ENCODE results near the gene DAP. TPM values are rescaled to one million over a fixed set of nuclear protein-coding genes. Genes with fewer than 3 reads are reported as not detected.
A peak's percentile ranks its signal among the peaks of the same experiment; 100 is the strongest.

DAP gene
- total RNA-seq, 1 experiment from 2014 or later = 47.7 TPM

DNA sequence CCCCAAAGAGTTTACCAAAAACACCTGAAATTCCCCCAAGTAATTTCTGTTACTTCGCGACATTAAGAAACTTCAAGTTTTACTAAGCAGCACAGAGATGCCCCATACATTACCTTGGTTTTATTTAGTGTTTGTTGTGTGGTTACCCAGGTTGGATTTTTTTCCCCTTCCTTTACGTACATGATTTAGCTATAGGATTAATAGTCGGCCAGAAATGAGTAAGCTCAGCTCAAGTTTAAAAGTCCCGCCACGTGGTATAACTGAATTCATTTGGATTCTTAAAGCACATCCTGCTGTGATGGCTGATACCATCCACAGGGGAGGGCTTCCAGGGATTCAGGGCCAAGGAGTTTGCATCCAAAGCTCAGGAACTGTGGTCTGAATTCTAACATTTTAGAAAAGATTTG, 75.9 kb downstream of the DAP start:
- Mint-ChIP-seq H3K27ac (no peak overlapping the region), H3K4me1 (peaks cover 30% of the 10 kb centered on the region), H3K4me3 (no peak overlapping the region), H3K36me3 (peaks cover 29% of the 10 kb centered on the region), H3K27me3 (ENCODE audit: low read depth) (no peaks in the 10 kb centered on the region), H3K9me3 (peaks cover 14% of the 10 kb centered on the region)
- DNase-seq (ENCODE audit: low spot score) = no peak
- ChIA-PET CTCF (interaction anchor here (0.5 to 2.2 kb wide), 11 partner anchors 10 to 401 kb away, joined by 3 to 13 read pairs (median 4); no protein-coding TSS in a partner anchor), POLR2A (no interaction called here)
- ATAC-seq = no peak
- TF ChIP-seq, protein P1, sequence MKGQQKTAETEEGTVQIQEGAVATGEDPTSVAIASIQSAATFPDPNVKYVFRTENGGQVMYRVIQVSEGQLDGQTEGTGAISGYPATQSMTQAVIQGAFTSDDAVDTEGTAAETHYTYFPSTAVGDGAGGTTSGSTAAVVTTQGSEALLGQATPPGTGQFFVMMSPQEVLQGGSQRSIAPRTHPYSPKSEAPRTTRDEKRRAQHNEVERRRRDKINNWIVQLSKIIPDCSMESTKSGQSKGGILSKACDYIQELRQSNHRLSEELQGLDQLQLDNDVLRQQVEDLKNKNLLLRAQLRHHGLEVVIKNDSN (CRISPR knock-in tag; IDR thresholded peaks at IDR 0.05) = peak; percentile 22; the same call in 1 of the 2 replicates
- no peak for TF ChIP-seq MXD4 (CRISPR knock-in tag; IDR thresholded peaks at IDR 0.05; ENCODE audit: borderline replicate concordance)
- TF ChIP-seq, protein P2, sequence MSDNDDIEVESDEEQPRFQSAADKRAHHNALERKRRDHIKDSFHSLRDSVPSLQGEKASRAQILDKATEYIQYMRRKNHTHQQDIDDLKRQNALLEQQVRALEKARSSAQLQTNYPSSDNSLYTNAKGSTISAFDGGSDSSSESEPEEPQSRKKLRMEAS (CRISPR knock-in tag; IDR thresholded peaks at IDR 0.05) = no peak
- TF ChIP-seq, protein P3, sequence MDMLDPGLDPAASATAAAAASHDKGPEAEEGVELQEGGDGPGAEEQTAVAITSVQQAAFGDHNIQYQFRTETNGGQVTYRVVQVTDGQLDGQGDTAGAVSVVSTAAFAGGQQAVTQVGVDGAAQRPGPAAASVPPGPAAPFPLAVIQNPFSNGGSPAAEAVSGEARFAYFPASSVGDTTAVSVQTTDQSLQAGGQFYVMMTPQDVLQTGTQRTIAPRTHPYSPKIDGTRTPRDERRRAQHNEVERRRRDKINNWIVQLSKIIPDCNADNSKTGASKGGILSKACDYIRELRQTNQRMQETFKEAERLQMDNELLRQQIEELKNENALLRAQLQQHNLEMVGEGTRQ (CRISPR knock-in tag; IDR thresholded peaks at IDR 0.05) = peak; percentile 55

DNA sequence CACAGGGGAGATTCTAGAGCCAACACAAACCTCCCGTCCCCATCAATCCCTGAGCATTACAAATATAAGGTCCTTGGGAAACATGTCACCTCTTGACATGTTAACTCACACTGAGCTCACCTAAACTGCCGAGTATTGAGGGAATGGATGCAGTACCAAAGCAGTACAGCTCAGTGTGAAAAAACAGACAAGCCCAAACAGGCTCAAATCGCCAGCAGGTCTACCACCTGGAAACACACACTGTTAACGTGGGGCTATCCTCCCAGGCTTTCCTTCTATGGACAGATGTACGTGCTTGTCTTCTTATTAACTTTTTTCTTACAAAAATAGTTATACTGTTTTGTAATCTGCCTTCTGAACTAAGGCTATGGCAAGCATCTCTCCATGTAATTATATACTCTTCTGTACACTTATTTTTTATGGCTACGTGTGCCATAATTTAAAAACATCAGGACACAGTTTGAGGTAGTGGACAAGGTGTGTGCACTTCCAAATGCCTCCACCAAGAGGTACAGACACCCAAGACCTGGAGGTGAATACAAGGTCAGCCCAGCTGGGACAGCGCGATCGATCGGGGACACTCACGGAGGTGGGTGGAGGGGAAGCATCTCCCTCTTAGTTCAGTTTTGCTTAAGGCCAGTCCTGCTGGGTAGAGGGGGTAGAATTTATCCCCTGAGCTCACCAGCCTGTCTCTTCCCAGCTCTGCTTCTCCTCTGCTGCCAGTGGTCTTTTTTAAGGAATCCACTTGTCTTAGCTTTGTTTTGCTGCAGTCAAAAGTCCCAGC, 76.5 kb downstream of the DAP start:
- peaks cover 14% of the 10 kb centered on the region for H3K9me3 Mint-ChIP-seq
- peak; percentile 17; the same call in 1 of the 2 replicates for ATAC-seq
- H3K4me3 Mint-ChIP-seq = no peak overlapping the region
- CTCF ChIA-PET = interaction anchor here (0.5 to 2.2 kb wide), 11 partner anchors 11 to 401 kb away, joined by 3 to 13 read pairs (median 4); no protein-coding TSS in a partner anchor
- H3K36me3 Mint-ChIP-seq = peaks cover 29% of the 10 kb centered on the region
- no peak for DNase-seq (ENCODE audit: low spot score)
- H3K27ac Mint-ChIP-seq = peak overlapping the region; percentile 63; the same call in 1 of the 2 replicates
- POLR2A ChIA-PET = no interaction called here
- H3K4me1 Mint-ChIP-seq = peaks cover 25% of the 10 kb centered on the region
- no peaks in the 10 kb centered on the region for H3K27me3 Mint-ChIP-seq (ENCODE audit: low read depth)
- TF ChIP-seq RORB (CRISPR knock-in tag; IDR thresholded peaks at IDR 0.05) (no peak), CREB1 (CRISPR knock-in tag; IDR thresholded peaks at IDR 0.05) (no peak), ZNF232 (CRISPR knock-in tag; IDR thresholded peaks at IDR 0.05) (no peak), TEAD1 (CRISPR knock-in tag; IDR thresholded peaks at IDR 0.05) (no peak), TEAD4 (CRISPR knock-in tag; IDR thresholded peaks at IDR 0.05) (no peak)
- TF ChIP-seq, protein P4, sequence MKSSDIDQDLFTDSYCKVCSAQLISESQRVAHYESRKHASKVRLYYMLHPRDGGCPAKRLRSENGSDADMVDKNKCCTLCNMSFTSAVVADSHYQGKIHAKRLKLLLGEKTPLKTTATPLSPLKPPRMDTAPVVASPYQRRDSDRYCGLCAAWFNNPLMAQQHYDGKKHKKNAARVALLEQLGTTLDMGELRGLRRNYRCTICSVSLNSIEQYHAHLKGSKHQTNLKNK (CRISPR knock-in tag; IDR thresholded peaks at IDR 0.05) = no peak
- TF ChIP-seq, protein P5, sequence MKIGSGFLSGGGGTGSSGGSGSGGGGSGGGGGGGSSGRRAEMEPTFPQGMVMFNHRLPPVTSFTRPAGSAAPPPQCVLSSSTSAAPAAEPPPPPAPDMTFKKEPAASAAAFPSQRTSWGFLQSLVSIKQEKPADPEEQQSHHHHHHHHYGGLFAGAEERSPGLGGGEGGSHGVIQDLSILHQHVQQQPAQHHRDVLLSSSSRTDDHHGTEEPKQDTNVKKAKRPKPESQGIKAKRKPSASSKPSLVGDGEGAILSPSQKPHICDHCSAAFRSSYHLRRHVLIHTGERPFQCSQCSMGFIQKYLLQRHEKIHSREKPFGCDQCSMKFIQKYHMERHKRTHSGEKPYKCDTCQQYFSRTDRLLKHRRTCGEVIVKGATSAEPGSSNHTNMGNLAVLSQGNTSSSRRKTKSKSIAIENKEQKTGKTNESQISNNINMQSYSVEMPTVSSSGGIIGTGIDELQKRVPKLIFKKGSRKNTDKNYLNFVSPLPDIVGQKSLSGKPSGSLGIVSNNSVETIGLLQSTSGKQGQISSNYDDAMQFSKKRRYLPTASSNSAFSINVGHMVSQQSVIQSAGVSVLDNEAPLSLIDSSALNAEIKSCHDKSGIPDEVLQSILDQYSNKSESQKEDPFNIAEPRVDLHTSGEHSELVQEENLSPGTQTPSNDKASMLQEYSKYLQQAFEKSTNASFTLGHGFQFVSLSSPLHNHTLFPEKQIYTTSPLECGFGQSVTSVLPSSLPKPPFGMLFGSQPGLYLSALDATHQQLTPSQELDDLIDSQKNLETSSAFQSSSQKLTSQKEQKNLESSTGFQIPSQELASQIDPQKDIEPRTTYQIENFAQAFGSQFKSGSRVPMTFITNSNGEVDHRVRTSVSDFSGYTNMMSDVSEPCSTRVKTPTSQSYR (CRISPR knock-in tag; IDR thresholded peaks at IDR 0.05) = no peak
- TF ChIP-seq, protein P3 (CRISPR knock-in tag; IDR thresholded peaks at IDR 0.05) = no peak
- TF ChIP-seq, protein P6, sequence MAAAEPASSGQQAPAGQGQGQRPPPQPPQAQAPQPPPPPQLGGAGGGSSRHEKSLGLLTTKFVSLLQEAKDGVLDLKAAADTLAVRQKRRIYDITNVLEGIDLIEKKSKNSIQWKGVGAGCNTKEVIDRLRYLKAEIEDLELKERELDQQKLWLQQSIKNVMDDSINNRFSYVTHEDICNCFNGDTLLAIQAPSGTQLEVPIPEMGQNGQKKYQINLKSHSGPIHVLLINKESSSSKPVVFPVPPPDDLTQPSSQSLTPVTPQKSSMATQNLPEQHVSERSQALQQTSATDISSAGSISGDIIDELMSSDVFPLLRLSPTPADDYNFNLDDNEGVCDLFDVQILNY (CRISPR knock-in tag; IDR thresholded peaks at IDR 0.05) = no peak
- TF ChIP-seq, protein P7, sequence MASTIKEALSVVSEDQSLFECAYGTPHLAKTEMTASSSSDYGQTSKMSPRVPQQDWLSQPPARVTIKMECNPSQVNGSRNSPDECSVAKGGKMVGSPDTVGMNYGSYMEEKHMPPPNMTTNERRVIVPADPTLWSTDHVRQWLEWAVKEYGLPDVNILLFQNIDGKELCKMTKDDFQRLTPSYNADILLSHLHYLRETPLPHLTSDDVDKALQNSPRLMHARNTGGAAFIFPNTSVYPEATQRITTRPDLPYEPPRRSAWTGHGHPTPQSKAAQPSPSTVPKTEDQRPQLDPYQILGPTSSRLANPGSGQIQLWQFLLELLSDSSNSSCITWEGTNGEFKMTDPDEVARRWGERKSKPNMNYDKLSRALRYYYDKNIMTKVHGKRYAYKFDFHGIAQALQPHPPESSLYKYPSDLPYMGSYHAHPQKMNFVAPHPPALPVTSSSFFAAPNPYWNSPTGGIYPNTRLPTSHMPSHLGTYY (CRISPR knock-in tag; IDR thresholded peaks at IDR 0.05) = no peak
- TF ChIP-seq, protein P8, sequence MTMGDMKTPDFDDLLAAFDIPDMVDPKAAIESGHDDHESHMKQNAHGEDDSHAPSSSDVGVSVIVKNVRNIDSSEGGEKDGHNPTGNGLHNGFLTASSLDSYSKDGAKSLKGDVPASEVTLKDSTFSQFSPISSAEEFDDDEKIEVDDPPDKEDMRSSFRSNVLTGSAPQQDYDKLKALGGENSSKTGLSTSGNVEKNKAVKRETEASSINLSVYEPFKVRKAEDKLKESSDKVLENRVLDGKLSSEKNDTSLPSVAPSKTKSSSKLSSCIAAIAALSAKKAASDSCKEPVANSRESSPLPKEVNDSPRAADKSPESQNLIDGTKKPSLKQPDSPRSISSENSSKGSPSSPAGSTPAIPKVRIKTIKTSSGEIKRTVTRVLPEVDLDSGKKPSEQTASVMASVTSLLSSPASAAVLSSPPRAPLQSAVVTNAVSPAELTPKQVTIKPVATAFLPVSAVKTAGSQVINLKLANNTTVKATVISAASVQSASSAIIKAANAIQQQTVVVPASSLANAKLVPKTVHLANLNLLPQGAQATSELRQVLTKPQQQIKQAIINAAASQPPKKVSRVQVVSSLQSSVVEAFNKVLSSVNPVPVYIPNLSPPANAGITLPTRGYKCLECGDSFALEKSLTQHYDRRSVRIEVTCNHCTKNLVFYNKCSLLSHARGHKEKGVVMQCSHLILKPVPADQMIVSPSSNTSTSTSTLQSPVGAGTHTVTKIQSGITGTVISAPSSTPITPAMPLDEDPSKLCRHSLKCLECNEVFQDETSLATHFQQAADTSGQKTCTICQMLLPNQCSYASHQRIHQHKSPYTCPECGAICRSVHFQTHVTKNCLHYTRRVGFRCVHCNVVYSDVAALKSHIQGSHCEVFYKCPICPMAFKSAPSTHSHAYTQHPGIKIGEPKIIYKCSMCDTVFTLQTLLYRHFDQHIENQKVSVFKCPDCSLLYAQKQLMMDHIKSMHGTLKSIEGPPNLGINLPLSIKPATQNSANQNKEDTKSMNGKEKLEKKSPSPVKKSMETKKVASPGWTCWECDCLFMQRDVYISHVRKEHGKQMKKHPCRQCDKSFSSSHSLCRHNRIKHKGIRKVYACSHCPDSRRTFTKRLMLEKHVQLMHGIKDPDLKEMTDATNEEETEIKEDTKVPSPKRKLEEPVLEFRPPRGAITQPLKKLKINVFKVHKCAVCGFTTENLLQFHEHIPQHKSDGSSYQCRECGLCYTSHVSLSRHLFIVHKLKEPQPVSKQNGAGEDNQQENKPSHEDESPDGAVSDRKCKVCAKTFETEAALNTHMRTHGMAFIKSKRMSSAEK (CRISPR knock-in tag; IDR thresholded peaks at IDR 0.05; ENCODE audit: borderline replicate concordance) = no peak
- TF ChIP-seq, protein P9, sequence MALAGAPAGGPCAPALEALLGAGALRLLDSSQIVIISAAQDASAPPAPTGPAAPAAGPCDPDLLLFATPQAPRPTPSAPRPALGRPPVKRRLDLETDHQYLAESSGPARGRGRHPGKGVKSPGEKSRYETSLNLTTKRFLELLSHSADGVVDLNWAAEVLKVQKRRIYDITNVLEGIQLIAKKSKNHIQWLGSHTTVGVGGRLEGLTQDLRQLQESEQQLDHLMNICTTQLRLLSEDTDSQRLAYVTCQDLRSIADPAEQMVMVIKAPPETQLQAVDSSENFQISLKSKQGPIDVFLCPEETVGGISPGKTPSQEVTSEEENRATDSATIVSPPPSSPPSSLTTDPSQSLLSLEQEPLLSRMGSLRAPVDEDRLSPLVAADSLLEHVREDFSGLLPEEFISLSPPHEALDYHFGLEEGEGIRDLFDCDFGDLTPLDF (CRISPR knock-in tag; IDR thresholded peaks at IDR 0.05) = no peak
